Measurements from ENCODE around the gene IL19.
A peak's percentile ranks its signal among the peaks of the same experiment; 100 is the strongest.
"Not testable (repeated sequence)": the region's sequence is repeated elsewhere in the genome, so short reads cannot be mapped to it uniquely, and the experiment has no call there.

IL19 gene

DNA sequence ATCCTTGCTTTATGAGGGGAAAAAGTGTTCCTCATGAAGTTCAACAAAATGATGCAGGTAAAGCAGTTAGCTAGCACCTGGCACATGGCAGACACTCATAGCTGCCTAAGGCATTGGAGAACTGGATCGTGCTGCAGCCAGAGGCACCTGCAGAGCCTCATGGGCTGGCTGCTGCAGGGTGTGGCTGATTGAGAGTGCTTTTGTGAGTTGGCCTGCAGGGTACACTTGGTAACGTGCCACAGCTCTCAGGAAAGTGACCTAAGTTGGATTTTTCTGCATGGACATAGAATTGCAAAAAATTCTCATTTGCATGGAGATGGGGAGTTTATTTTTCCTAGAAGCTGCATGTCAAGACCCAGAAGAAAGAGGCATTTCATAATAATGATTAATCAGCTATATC, 63.2 kb downstream of the IL19 start:
- no peak for DNase-seq (ENCODE audit: low spot score)

DNA sequence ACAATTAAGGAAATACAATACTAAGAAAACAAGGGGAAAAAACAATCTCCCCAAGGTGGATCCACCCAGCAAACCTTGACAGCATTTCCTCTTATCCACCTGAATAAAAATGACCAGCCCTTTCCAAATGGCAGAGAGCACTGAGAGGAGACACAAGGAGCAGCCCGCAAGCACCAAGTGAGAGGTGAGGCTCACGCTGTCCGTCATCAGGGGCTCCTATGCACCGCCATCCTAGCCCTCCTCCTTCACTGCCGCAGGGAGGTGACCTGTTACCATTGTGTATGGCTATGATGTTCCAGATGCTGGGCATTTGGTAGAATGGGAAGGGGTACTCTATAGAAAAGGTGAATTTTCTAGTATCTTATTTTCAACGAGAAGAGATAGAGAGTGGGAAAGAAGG, 63.6 kb downstream of the IL19 start:
- DNase-seq (ENCODE audit: low spot score): no peak

DNA sequence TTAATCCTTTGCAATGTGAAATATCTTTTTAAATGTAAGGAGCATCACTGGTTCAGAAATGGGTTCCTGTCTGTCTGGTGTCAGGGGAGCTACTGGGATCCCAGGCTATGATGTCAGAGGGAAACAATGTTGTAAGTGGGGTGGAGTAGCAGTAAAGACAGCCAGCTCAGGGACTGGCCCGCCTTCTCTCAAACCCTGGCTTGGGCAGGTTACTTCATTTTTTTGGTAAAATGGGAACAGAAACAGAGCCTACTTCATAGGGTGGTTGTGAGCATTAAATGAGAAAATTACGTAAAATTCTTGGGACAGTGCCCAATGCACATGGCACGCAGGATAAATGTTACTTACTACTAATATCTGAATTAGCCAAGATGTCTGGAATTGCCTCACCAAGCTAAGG, 64.1 kb downstream of the IL19 start:
- DNase-seq (ENCODE audit: low spot score): peak; percentile 60

DNA sequence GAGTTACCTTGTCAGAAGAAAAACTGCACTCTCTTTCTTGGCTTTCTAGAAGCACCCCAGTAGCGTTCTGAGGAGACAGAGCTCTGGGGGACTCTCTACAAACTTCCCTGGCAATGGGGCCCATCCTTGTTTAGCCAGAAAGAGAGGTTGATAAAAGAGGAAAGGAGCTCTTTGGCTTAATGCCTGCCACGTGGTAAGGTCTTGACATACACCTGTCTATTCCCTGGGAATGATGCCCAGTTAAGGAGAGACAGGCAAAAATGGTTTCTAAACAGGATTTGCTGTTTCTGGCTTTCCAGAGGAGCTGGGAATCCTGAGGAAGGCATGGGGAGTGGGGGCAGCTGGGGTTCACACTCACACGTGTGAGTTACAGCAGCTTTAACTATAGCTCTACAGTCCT, 64.6 kb downstream of the IL19 start:
- no peak for DNase-seq (ENCODE audit: low spot score)

DNA sequence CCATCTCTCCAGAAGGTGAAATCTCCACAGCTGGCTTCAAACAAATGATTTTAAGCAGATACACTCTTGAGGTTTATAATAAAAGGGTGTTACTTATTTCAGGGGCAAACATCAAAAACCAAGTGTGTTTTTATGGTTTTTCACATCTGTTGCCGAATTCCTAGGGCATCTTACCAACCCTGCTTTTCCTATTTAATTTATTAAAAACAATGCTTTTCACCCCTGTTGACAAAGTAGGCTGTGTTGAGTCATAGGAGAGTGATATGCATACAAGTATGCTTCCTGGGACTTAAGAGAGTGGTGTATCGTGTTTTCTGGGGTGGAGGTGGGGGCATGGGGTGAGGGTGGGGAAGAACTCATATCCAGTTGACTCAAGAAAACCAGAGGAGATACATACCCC, 65.5 kb downstream of the IL19 start:
- peak; percentile 45 for DNase-seq (ENCODE audit: low spot score)

DNA sequence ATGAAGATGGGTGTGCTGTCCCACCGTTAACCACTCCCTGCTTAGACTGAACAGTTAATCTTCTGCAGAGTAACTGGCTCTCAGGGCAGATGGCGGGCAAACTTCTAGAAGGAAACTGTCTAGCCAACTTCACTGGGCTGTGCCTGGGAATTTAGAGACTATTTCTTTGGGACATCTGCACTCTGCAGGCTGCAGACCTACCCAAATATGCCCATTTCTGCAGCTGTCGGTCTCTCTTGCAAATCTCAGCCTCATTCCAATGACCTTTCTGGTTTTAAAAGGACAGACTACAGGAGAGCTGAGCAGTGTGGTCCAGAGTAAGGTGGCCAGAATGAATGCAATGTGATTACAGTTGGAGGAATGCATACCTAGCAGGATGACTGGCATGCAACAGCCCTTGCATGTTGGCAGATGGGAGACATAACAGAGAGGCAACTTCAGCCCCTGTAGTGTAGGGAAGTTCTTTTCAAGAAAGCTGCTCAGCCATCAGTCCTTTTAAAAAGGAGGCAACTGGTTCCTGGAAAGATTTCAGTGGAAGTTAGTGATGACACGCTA, 68.5 kb downstream of the IL19 start:
- no peak for DNase-seq (ENCODE audit: low spot score)

DNA sequence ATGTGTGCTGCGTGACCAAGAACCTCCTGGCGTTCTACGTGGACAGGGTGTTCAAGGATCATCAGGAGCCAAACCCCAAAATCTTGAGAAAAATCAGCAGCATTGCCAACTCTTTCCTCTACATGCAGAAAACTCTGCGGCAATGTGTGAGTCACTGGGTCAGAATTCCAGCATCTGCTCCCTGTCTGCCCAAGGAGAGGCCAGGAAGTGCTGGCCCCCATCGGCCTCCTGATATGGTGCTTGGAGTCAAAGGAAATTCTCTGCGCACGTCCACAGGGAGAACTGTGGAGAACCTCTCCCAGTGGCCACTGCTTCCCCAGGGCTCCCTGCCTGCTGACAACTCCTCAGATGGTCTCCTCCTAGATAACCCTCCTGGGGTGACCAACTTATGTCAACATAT, 69.3 kb downstream of the IL19 start:
- DNase-seq (ENCODE audit: low spot score): peak; percentile 80

DNA sequence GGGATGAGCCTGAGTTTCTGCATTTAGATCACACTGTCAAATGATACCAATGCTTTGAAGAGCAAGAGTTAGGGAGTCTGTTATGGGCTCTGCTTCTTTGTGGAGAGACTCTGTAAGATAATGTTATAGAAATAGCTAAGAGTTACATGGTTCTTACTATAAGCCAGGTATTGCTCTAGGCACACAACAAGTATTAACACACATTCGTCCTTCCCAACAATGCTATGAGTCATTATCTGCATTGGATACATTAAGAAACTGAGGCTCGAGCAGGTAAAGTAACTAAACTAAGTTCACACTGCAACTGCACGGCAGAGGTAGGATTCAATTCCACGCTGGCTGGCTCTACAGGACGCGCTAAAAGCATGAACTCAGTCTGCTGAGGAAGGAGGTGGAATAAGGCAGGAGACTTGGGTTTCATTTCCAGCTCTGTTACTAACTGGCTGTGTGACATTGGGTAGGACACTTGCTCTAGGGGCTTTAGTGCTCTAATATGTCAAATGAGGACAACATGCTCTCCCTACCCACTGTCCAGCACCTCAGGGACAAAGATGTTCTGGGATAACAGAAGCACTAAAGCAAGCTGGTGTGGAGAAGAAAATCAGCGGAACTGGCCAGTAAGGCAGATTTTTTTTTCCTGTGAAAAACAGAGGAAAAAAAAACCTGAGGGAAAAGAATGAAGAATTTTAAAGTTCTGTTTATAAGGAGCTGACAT, 71.2 kb downstream of the IL19 start:
- DNase-seq (ENCODE audit: low spot score): no peak

DNA sequence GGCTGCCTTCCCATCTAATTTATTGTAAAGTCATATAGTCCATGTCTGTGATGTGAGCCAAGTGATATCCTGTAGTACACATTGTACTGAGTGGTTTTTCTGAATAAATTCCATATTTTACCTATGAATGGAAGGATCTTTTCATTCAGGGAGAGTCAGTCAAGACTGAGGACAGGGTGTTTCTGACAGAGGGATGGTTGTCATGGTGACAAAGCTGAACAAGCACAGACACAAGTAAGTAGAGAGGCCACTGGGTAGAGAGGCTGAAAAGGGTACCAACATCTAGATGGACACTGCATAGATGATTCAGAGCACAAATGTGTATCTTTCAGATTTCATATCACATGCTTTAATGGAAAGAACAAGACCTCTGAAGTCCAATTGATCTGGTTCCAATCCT, 72.3 kb downstream of the IL19 start:
- no peak for DNase-seq (ENCODE audit: low spot score)

DNA sequence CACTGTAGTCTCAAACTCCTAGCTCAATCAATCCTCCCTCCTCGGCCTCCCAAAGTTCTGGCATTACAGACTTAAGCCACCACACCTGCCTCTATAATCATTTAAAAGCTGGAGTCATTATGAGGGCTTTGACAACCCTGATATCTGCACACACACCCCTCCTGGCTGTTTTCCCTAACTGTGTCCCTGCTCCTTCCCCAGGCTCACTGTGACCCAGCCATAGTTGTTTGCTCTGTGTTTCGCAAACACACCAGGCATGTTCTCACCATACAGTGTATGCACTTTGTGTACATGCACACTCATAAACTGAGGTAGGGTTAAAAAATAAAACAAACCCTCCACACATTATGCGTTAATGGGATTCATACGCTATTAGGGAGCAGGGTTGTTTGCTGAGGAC, 73.1 kb downstream of the IL19 start:
- DNase-seq (ENCODE audit: low spot score): no peak

DNA sequence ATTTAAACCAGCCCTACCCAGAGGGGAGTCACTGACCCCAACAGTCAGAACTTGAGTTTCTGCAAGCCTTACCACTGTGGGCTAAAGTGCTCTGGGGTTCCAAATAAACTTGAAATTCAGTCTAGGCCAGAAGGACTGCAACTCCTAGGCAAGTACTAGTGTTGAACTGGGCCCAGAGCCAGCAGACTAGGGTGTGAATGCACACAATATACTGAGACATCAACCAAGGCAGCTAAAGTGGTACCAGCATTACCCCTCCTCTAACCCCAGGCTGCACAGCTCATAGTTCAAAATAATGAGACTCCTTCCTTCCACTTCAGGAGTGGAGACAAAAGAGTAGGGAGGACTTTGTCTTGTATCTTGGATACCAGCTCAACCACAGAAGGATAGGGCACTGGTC, 75.9 kb downstream of the IL19 start:
- no peak for DNase-seq (ENCODE audit: low spot score)

DNA sequence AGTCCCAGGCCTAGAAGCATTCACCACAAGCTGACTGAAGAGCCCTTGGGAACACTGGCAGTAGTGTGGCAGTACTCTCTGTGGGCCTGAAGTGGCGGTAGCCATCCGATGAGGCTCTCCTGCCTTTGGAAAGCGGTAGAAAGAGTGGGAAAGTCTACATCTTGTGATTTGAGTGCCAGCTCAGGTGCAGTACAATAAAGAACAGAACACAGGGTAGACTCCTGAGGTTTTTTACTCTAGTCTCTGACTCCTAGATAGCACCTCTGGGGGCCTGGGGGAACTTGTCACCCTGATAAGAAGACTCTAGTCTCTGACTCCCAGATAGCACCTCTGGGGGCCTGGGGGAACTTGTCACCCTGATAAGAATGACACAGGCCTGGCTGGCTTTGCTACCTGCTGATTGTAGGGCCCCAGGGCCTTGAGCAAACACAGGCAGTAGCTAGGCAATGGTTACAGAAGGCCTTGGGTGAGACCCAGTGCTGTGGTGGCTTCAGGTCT, 76.8 kb downstream of the IL19 start:
- no peak for DNase-seq (ENCODE audit: low spot score)

DNA sequence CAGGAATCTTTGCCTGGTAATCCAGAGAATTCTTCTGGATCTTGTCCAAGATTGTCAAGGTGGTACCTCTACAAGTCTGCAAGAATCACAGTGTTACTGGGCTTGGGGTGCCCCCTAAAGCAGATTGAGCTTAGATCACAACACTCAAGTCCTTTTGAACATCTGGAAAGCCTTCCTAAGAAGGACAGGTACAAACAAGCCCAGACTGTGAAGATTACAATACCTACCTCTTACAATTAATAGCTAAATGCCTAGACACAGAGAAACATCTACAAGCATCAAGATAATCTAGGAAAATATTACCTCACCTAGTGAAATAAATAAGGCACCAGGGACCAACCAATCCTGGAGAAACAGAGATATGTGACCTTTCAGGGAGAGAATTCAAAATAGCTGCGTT, 77.4 kb downstream of the IL19 start:
- DNase-seq (ENCODE audit: low spot score): no peak

DNA sequence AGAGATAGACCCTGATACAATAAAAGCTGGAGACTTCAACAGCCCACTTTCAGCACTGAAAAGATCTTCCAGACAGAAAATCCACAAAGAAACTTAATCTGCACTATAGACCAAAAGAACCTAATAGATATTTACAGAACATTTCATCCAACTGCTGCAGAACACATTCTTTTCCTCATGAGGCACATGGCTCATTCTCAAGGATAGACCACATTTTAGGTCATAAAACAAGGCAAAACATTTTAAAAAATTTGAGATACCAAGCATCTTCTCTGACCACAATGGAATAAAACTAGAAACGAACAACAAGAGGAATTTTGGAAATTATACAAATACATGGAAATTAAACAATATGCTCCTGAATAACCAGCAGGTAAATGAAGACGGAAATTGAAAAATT, 79.8 kb downstream of the IL19 start:
- no peak for DNase-seq (ENCODE audit: low spot score)

DNA sequence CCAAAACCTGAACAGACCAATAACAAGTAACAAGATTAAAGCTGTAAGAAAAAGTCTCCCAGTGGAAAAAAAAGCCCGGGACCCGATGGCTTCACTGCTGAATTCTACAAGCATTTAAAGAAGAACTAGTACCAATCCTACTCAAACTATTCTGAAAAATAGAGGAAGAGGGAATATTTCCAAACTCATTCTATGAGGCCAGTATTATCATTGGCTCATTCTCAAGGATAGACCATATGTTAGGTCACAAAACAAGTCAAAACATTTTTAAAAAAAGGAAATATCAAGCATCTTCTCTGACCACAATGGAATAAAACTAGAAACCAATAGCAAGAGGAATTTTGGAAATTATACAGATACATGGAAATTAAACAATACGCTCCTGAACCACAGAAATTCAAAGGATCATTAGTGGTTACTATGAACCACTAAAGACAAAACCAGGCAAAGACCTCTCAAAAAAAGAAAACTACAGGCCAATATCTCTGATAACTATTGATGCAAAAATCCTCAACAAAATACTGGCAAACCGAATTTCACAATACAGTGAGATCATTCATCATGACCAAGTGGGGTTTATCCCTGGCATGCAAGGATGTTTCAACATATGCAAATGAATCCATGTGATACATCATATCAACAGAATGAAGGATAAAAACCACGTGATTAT, 80.9 kb downstream of the IL19 start:
- peak; percentile 21 for DNase-seq (ENCODE audit: low spot score)

DNA sequence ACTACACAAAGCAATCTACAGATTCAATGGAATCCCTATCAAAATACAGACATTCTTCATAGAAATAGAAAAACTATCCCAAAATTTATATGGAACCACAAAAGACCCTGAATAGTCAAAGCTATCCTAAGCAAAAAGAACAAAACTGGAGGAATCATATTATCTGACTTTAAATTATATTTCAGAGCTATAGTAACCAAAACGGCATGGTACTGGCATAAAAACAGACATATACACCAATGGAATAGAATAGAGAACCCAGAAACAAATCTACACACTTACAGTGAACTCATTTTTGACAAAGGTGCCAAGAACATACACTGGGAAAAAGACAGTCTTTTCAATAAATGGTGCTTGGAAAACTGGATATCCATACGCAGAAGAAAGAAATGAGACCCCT, 82.1 kb downstream of the IL19 start:
- DNase-seq (ENCODE audit: low spot score): not testable (repeated sequence)

DNA sequence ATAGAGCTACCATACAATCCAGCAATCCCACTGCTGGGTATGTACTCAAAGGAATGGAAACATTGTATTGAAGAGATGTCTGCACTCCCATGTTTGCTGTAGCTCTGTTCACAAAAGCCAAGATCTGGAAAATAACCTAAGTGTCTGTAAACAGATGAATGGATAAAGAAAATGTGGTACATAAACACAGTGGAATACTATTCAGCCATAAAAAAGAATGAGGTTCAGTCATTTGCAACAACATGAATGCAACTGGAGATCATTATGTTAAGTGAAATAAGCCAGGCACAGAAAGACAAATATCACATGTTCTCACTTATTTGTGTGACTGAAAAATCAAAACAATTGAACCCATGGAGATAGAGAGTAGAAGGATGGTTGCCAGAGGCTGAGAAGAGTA, 83.1 kb downstream of the IL19 start:
- DNase-seq (ENCODE audit: low spot score): not testable (repeated sequence)

DNA sequence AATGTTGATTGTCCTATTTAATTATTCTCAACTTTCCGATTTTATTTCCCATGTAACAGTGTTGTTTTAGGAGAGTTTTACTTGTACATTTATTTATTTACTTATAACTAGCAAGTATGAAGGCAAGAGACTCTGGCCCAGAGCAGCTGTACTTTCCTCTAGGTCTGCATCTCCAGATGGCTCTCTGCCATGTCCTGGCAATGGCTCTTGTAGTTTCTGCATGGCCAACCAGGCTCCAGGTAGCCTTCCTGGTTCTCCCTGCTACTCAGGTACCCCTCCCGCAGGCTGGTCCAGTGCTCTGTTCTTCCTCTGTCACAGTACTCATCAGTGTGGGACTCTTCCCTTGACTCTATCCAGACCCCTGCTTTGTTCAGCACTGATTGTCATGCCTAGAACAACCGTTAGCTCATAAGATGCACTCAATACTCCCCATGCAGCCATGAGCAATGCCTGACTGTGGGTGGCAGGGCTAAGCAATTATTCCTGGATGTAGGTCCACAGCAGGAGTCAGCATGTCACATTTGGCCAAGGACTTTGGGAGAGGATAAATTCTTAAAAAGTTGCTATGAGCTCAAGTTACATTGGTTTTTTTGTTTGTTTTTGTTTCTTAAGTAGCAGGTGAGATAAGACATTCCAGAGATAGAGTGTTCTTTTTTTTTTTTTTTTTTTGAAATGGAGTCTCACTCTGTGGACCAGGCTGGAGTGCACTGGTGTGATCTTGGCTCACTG, 84.0 kb downstream of the IL19 start:
- DNase-seq (ENCODE audit: low spot score): no peak

DNA sequence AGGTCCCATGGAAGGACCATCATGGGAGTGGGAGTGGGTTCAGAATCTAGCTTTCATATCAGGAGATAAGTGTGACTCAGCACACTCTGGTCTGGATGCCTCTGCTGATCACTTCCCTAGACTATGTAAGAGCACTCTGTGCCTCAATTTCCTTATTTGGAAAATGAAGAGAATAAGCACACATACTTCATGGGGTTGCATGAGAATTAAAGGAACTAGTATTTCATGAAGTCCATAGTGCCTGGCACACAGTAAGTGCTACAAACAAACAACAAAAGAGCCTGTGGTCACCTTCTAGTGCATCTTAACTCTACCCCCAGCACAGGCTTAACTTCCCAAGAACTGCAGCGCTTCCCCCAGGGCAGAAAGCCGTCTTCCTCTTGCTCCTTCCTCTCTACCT, 85.3 kb downstream of the IL19 start:
- DNase-seq (ENCODE audit: low spot score): no peak

DNA sequence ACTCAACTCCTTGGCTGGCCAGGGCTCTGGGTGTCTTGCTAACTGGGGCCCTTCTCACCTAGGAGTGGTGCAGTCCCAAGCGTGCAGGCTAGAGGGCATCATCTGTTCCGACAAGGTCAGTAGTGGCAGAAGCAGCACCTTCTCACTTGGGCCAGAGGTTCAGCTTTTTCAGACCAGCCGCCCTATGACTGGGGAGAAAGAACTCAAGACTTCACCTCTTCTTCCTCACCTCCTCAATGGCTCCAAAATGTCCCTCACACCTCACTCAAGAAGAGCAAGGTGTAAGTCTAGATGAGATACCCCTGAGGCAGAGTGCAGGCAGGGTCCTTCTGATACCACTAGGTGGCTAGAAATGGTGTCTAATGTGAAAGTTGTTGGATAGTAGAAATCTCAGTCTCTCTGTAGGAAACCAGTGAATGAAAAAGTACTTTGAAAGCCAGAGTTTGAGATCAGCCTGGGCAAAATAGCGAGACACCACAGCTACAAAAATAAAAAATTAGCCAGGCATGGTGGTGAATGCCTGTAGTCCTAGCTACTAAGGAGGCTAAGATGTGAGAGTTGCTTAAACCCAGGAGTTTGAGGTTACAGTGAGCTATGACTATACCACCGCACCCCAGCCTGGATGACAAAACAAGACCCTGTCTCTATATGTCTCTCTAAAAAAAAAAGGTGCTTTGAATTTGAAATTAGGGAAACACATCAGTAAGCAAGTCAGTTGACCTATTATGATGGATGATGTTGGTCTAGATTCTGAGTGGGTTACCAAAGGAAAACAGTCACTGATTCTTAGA, 86.3 kb downstream of the IL19 start:
- DNase-seq (ENCODE audit: low spot score): no peak

DNA sequence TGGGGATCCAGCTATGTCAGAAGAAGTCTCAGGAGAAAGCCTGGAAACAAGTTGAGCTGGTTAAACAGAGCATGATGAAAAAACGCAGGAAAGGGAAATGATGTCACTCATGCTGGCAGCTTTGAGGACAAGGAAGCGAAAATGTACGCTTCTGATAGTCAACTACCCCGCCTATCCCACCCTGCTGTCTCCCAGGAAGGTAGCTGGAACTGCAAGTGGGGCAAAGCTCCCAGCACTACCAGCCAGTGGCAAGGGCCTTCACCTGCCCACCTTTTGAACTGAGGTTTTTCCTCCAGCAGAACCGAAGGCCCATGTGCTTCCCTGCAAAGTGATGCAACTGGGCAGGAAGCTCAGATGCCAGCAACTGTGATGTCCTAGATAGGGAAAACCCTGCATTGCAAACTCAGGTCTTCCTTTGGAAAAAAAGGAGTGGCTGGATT, 88.5 kb downstream of the IL19 start:
- no peak for DNase-seq (ENCODE audit: low spot score)

DNA sequence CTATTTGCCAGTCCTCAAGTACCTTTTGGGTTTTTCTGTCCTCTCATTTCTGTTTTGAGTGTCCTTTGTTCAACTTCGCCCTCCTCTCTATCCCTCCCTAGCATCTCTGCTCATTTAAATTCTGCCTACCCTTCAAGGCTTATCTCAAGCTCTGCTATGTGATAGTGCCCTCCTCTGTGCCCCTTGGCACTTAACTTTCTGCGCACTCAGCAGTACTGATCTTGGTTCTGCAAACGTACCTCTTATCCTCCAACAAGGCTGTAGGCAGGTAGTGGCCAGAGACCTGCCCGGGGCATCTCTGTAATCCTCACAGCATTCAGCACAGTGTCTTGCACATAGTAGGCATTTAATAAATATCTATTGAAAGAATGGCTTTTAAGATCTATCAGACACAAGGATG, 89.6 kb downstream of the IL19 start:
- no peak for DNase-seq (ENCODE audit: low spot score)
